PC-9 (cell line): Measurements from ENCODE around the gene PLA2G2C. TPM values are rescaled to one million over a fixed set of nuclear protein-coding genes. Genes with fewer than 3 reads are reported as not detected.
A peak's percentile ranks its signal among the peaks of the same experiment; 100 is the strongest.

ENCODE experiments used
- BruUV-seq: library from RNA; stranded (reverse); fragments of 400-500 nt; replicated peaks from 2 replicates; lab custom pipeline; 2021; lab: Mats Ljungman, UMichigan
- CTCF ChIA-PET: fragments of 300-600 bp; sonication (Branson Sonifier 250); formaldehyde crosslinking; loops from one replicate; lab custom pipeline; 2022; ENCODE audit warnings: antibody characterized with exemption; lab: Charles Lee
- POLR2A ChIA-PET: fragments of 300-600 bp; sonication (Branson Sonifier 250); formaldehyde crosslinking; loops from one replicate; lab custom pipeline; 2022; ENCODE audit warnings: antibody characterized with exemption; ENCODE audit not compliant: unreplicated experiment; lab: Charles Lee
- DNase-seq, 2 experiments: peaks; one replicate each; pipeline versions ENCODE4 v3.0.0 to v3.0.0-alpha.2; 2015 to 2022; ENCODE audit warnings: mixed read lengths in 1 of 2
- H2AFZ ChIP-seq: fragments of 200-600 bp; sonication (generic); 2 replicates; pipeline ENCODE4 v1.8.1; 2017; ENCODE audit warnings: antibody characterized with exemption
- H3F3A ChIP-seq: fragments of 200-600 bp; sonication (generic); 2 replicates; pipeline ENCODE4 v1.8.1; 2017; ENCODE audit warnings: antibody characterized with exemption, mild to moderate bottlenecking, low read depth; ENCODE audit not compliant: insufficient read depth
- H3K27ac ChIP-seq: fragments of 200-600 bp; sonication (generic); 2 replicates; pipeline ENCODE4 v1.6.1; 2016; ENCODE audit warnings: mixed run types
- H3K27me3 ChIP-seq: fragments of 200-600 bp; sonication (generic); 2 replicates; pipeline ENCODE4 v1.6.1; 2016; ENCODE audit warnings: low read depth, mixed run types; ENCODE audit not compliant: insufficient read depth
- H3K36me3 ChIP-seq: fragments of 200-600 bp; sonication (generic); 2 replicates; pipeline ENCODE4 v1.6.1; 2016; ENCODE audit warnings: low read depth, mixed run types
- H3K4me1 ChIP-seq: fragments of 200-600 bp; sonication (generic); replicated peaks from 2 replicates; pipeline ENCODE4 v1.6.1; 2016; ENCODE audit warnings: mixed run types; ENCODE audit not compliant: insufficient read depth
- H3K4me2 ChIP-seq: fragments of 200-600 bp; sonication (generic); 2 replicates; pipeline ENCODE4 v1.6.1; 2017; ENCODE audit warnings: mixed run types
- H3K4me3 ChIP-seq: fragments of 200-600 bp; sonication (generic); 2 replicates; pipeline ENCODE4 v1.6.1; 2016; ENCODE audit warnings: mixed run types
- H3K79me2 ChIP-seq: fragments of 200-600 bp; sonication (generic); 2 replicates; pipeline ENCODE4 v1.6.1; 2017; ENCODE audit warnings: low read depth, mixed run types
- H3K9me2 ChIP-seq: fragments of 200-600 bp; sonication (generic); 2 replicates; pipeline ENCODE4 v1.8.1; 2017; ENCODE audit warnings: mild to moderate bottlenecking; ENCODE audit not compliant: insufficient read depth
- H3K9me3 ChIP-seq: fragments of 200-600 bp; sonication (generic); 2 replicates; pipeline ENCODE4 v1.8.1; 2016; ENCODE audit warnings: low read depth; ENCODE audit not compliant: insufficient read depth
- H4K20me1 ChIP-seq: fragments of 200-600 bp; sonication (generic); 2 replicates; pipeline ENCODE4 v1.8.1; 2017; ENCODE audit not compliant: insufficient read depth
- EZH2 ChIP-seq: fragments of 200-600 bp; sonication (generic); IDR thresholded peaks from 2 replicates; pipeline ENCODE4 v1.8.0; 2017; ENCODE audit warnings: antibody characterized with exemption, low read depth
- intact Hi-C: fragments of 100-400 bp; cut with micrococcal nuclease; formaldehyde crosslinking; loops from one replicate; pipeline ENCODE4 v1.10.0; 2022; ENCODE audit not compliant: unreplicated experiment
- total RNA-seq: library from RNA; stranded (reverse); gene quantifications from 2 replicates; pipeline ENCODE4 v1.2.3, GENCODE V29; 2021
- TF ChIP-seq, protein P1 (sequence below): fragments of 200-600 bp; sonication (generic); conservative IDR thresholded peaks from 2 replicates; pipeline ENCODE4 v1.6.1; 2017; ENCODE audit warnings: mixed run types, antibody characterized with exemption, mild to moderate bottlenecking, moderate library complexity

The PLA2G2C gene
- total RNA-seq, 1 experiment from 2014 or later: 0.55 TPM

GRCh38 chr1:20158358-20159070 lies 27.8 kb downstream of the PLA2G2C start:
- peaks cover 35% of the 10 kb centered on the region for H3K36me3 ChIP-seq
- peaks cover 3% of the 10 kb centered on the region for H3K9me3 ChIP-seq
- intact Hi-C loops: loop anchor here (10.0 kb wide), 1 partner anchor 394 kb away; no protein-coding TSS in a partner anchor
- H3K27me3 ChIP-seq: no peaks in the 10 kb centered on the region
- CTCF ChIA-PET: no interaction called here
- H3K4me2 ChIP-seq: peak overlapping the region; percentile 92
- peak overlapping the region; percentile 8; the same call in 1 of the 2 replicates for H3K4me3 ChIP-seq
- no peak overlapping the region for H2AFZ ChIP-seq
- H3K27ac ChIP-seq: no peak overlapping the region
- H4K20me1 ChIP-seq: no peaks in the 10 kb centered on the region
- TF ChIP-seq, protein P1, sequence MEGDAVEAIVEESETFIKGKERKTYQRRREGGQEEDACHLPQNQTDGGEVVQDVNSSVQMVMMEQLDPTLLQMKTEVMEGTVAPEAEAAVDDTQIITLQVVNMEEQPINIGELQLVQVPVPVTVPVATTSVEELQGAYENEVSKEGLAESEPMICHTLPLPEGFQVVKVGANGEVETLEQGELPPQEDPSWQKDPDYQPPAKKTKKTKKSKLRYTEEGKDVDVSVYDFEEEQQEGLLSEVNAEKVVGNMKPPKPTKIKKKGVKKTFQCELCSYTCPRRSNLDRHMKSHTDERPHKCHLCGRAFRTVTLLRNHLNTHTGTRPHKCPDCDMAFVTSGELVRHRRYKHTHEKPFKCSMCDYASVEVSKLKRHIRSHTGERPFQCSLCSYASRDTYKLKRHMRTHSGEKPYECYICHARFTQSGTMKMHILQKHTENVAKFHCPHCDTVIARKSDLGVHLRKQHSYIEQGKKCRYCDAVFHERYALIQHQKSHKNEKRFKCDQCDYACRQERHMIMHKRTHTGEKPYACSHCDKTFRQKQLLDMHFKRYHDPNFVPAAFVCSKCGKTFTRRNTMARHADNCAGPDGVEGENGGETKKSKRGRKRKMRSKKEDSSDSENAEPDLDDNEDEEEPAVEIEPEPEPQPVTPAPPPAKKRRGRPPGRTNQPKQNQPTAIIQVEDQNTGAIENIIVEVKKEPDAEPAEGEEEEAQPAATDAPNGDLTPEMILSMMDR: no peak; the same call in 1 of the 2 replicates
- no peak for TF ChIP-seq EZH2
- POLR2A ChIA-PET: no interaction called here
- peaks cover 65% of the 10 kb centered on the region for H3K79me2 ChIP-seq
- H3K9me2 ChIP-seq: no peaks in the 10 kb centered on the region
- DNase-seq: no peak
- peaks cover 25% of the 10 kb centered on the region for H3K4me1 ChIP-seq
- peaks cover 13% of the 10 kb centered on the region; the same call in 1 of the 2 replicates for H3F3A ChIP-seq
- no TSS peak for BruUV-seq

GRCh38 chr1:20154301-20154831 lies 32.0 kb downstream of the PLA2G2C start:
- Histone ChIP-seq H3K4me2 (peak overlapping the region; percentile 92), H3K27ac (peak overlapping the region; percentile 91), H3K36me3 (peaks cover 22% of the 10 kb centered on the region), H2AFZ (peak overlapping the region; percentile 86), H4K20me1 (no peaks in the 10 kb centered on the region), H3F3A (peaks cover 12% of the 10 kb centered on the region), H3K27me3 (no peaks in the 10 kb centered on the region), H3K4me1 (peaks cover 40% of the 10 kb centered on the region), H3K4me3 (peak overlapping the region; percentile 93), H3K79me2 (peaks cover 54% of the 10 kb centered on the region), H3K9me2 (no peaks in the 10 kb centered on the region), H3K9me3 (no peaks in the 10 kb centered on the region)
- TF ChIP-seq EZH2: no peak
- TF ChIP-seq, protein P1: no peak
- CTCF ChIA-PET: interaction anchor here (0.6 to 1.5 kb wide), 2 partner anchors 8 to 340 kb away, joined by 3 to 5 read pairs; no protein-coding TSS in a partner anchor
- intact Hi-C loops: loop anchor here (1.0 to 10.0 kb wide), 4 partner anchors 57 to 492 kb away; partner anchors contain the start of gene HTR6
- POLR2A ChIA-PET: interaction anchor here (0.6 kb wide), 1 partner anchor 694 kb away, joined by 4 read pairs; no protein-coding TSS in a partner anchor
- BruUV-seq: TSS peak; percentile 74
- DNase-seq: peak; percentile 43 to 59

- peak overlapping the region; percentile 91 for H3K27ac ChIP-seq
- DNase-seq: peak; percentile 53 to 77
- no peaks in the 10 kb centered on the region for H4K20me1 ChIP-seq
- CTCF ChIA-PET: interaction anchor here (0.6 to 1.5 kb wide), 7 partner anchors 11 to 508 kb away, joined by 3 to 19 read pairs (median 5); no protein-coding TSS in a partner anchor
- peaks cover 28% of the 10 kb centered on the region for H3K4me1 ChIP-seq
- no peaks in the 10 kb centered on the region for H3K27me3 ChIP-seq
- H3K9me3 ChIP-seq: no peaks in the 10 kb centered on the region
- TF ChIP-seq, protein P1: no peak
- TF ChIP-seq EZH2: no peak
- peak overlapping the region; percentile 92 for H3K4me2 ChIP-seq
- peaks cover 12% of the 10 kb centered on the region for H3F3A ChIP-seq
- H3K4me3 ChIP-seq: peak overlapping the region; percentile 93; the same call in 1 of the 2 replicates
- intact Hi-C loops: loop anchor here (1.0 to 10.0 kb wide), 8 partner anchors 34 to 491 kb away; partner anchors contain the start of genes HTR6, PLA2G2C and UBXN10
- H2AFZ ChIP-seq: no peak overlapping the region
- POLR2A ChIA-PET: interaction anchor here (0.6 to 0.7 kb wide), 3 partner anchors 34 to 203 kb away, joined by 5 to 29 read pairs (median 5); no protein-coding TSS in a partner anchor
- H3K9me2 ChIP-seq: no peaks in the 10 kb centered on the region
- BruUV-seq: no TSS peak
- peaks cover 10% of the 10 kb centered on the region for H3K36me3 ChIP-seq
- peaks cover 40% of the 10 kb centered on the region for H3K79me2 ChIP-seq
Observed at GRCh38 chr1:20153000-20153418, 33.3 kb downstream of the PLA2G2C start.
